NCI-H146 (cell line): ENCODE data around the gene DGAT2.
"Not testable (repeated sequence)": the region's sequence is repeated elsewhere in the genome, so short reads cannot be mapped to it uniquely, and the experiment has no call there.

Experiments
- DNase-seq: peaks from one replicate; lab custom pipeline; 2025; lab: John Stamatoyannopoulos, UW

DGAT2 gene, protein sequence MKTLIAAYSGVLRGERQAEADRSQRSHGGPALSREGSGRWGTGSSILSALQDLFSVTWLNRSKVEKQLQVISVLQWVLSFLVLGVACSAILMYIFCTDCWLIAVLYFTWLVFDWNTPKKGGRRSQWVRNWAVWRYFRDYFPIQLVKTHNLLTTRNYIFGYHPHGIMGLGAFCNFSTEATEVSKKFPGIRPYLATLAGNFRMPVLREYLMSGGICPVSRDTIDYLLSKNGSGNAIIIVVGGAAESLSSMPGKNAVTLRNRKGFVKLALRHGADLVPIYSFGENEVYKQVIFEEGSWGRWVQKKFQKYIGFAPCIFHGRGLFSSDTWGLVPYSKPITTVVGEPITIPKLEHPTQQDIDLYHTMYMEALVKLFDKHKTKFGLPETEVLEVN

DNA sequence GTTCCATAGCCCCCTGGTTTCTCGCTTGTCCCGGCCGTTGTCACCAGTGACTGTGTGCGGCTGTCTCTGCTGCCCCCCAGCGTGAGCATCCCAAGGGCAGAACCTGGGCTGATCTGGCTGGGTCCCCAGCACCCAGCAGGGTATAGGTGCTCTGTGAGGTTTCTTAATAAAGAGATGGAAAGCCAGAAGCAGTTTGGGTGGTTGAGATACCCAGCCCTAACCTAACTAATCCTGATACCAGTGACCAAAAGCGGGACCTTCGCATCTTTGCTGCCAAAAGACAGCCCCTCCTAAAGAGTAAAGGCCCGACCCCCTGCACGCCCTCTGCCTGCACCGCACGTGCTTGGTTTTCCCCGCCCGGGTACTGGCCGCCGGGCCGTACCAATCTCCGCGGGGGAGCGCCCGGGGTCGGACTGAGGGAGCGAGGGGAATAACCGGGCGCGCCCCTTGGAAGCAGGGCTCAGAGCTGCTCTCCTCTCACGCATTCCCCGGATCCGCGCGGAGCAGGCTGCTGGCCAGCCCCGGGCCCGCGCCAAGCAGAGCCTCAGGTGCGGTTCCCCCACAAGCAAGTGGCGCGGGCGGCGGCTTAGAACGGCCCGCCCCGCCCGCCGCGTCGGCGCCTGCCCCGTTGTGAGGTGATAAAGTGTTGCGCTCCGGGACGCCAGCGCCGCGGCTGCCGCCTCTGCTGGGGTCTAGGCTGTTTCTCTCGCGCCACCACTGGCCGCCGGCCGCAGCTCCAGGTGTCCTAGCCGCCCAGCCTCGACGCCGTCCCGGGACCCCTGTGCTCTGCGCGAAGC, at the start of gene DGAT2:
DGAT2 (plus strand) TSS at position 667 of the 797 bp plus-strand sequence. CDS start 214 bp downstream, outside the sequence.
- DNase-seq, result peak; percentile 84

DNA sequence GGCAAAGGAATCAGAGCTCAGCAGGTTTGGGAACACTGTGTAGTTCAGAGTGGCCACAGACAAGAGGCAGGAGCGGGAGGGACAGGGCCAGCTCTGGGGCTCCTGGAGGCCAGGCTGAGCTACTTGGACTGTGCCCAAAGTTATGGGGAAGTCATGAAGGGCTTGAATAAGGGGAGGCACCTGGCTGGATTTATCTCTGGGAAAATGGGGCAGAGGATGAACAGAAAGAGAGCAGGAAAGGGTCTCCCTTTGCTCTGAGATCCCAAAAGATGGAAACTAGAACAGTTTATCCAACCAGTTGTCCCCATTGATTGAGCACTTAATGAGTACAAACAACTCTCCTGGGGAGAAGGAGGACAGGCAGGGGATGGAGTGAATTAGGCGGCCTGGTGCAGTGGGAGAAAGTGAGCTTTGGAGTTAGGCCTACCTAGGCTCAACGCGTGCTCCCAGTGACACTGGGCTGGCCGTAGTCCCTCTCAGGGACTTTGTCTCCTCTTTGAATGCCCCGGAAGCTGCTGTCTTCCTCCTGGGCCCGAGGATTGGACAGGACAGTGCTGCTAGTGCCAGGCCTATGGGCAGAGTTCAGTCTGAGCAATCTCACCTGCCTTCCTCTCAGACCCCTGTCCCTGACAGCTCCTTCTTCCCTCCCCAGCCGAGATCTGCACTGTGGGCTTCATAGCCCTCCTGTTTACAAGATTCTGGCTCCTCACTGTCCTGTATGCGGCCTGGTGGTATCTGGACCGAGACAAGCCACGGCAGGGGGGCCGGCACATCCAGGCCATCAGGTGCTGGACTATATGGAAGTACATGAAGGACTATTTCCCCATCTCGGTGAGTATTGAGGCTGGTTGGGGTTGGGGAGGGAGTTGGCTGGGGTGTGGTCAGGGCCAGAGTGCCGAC, 49.0 kb upstream of the DGAT2 start:
- DNase-seq, result no peak

DNA sequence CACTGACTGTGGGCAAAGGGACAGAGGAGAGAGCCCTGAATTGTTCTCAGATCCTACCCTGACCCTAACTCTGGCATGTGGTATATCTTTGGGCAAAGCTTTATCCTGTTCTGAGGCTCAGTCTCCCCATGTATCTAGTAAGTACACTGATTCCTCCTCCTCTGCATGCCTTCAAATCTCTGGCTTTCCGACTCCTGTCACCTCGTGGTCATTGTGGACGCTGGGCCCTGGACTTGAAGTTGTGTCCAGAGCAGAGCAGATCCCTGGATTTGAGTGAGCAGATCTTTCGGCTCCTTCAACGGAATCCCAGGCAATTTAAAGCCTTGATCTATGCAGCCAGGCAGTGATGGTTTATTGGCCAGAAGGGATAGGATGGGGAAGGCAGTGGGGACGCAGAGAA, 47.9 kb upstream of the DGAT2 start:
- DNase-seq, result no peak

DNA sequence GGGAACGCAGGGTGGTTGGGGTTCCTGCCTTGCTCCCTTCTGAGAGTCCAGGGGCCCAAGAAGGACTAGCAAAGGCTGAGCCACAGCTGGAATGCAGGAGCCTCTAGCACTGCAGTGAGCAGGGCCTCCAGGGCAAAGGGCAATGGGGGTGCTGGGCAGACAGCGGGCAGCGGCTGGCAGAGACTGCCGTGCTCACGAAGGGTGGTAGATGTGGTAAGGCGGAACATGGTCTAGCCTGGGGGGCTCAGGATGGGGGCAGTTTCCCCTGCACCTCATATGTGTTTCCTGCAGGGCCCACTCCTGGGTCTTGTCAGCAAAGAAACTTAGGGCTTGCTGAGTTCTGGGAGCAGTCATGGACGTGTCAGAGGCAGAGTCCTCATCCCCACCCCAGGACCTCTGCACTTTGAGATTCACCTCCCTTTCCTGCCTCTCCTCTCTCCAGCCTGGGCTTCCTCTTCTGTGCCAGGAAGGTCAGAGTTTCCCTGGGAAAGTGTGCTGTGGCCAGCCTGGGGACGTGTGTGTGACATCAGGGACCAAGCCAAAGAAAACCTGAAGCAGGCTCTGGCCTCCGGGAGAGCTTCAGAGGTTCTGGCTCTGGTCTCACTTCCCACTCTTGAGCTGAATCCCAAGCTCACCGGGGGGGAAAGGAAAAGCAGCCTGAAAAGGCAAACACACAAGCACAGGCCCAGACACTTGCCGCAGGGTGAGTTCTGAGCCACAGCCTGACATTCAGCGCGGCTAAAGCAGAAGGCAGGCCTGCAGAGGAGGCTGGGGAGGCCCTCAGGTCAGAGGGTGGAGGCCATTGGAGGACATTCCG, 46.5 kb upstream of the DGAT2 start:
- no peak for DNase-seq

DNA sequence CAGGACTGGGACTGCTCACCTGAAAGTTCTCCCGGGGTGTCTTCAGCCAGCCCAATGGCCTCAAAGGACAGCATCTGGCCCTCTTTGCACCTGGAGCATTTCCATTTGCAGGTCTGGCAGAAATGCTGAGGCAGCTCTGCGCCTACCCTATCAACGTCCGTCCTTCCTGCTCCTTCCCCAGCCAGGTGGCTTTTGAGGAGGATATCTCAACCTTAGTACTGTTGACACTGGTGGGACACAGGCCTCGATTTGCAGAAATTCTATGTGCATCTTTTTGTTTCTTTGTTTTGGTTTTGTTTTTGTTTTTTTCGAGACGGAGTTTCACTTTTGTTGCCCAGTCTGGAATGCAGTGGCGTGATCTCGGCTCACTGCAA, 45.9 kb upstream of the DGAT2 start:
- DNase-seq, result no peak

DNA sequence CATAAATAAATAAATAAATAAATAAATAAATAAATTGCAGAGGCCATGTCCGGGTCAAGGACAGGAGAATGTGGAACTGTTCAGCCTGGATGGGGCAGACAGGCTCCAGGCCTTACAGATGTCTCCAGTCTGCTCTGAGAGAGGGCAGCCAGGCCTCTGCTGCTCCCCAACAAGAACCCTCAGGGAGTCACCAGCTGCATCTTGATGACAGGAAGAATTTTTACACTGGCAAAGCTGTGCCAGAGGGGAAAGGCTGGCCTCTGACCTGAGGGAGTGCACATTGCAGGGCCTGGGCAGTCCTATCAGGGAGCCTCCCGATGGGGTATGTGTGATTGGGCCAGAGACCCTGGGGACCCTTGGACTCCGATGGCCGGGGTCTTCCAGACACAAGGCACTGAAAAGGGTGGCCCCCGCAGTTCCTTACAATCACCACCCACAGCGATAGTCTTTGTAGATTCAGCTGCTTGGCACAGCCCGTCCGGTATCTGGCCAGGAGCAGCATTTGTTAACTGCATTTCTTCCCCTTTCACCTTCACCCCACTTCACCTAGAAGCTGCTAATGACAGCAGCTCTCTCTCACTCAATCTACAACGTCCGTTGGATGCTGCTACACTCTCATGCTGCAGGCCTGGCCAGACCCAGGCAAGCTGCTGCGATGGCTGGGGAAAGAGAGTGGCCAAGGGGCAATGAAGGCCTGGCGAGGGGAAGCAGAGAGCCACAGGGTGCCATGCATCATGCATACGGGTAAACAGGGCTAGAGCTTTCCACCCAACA, 42.8 kb upstream of the DGAT2 start:
- no peak for DNase-seq

DNA sequence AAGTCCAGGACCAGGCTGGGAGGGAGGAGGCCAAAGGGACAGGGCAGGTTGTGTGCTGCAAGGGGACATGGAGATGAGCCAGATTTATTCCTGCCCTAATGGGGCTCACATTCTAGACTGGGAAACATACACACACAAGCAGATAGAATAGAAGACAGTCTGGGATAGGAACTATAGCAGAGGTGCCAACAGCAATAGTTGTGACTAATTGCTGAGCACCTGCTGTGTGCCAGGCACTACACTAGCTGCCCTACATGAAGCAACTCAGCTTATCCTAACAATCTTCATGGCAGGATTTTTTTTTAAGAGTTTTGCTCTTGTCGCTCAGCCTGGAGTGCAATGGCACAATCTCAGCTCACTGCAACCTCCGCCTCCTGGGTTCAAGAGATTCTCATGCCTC, 39.6 kb upstream of the DGAT2 start:
- no peak for DNase-seq

DNA sequence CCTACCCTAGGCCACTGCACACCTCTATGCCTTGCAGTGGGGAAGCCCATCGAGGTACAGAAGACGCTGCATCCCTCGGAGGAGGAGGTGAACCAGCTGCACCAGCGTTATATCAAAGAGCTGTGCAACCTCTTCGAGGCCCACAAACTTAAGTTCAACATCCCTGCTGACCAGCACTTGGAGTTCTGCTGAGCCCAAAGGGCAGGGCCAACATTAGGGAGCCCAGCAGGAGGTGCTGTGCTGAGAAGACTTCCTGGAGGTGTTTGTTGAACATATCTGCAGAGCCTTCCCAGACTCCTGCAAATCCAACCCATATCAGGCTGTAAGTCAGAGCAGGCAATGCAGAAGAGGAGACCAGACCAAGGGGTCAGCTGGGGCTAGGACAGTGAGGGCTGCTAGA, 37.5 kb upstream of the DGAT2 start:
- DNase-seq, result no peak

DNA sequence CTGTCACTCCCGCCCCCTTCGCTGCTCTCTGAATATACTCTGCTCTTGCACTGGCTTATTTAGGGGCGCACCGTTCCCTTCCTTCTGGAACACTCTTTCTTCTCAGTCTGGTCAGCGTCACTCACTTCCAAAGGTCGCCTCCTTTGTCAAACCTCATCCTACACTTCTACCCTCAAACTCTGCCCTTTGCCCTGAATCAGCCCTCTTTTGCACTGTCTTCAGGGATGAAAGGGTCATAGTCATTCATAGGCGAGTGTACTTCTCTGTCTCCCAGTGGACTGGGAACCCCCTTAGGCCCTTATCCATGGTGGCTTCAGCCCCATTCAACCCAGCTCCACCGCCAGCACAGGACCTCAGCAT, 35.5 kb upstream of the DGAT2 start:
- DNase-seq, result no peak

DNA sequence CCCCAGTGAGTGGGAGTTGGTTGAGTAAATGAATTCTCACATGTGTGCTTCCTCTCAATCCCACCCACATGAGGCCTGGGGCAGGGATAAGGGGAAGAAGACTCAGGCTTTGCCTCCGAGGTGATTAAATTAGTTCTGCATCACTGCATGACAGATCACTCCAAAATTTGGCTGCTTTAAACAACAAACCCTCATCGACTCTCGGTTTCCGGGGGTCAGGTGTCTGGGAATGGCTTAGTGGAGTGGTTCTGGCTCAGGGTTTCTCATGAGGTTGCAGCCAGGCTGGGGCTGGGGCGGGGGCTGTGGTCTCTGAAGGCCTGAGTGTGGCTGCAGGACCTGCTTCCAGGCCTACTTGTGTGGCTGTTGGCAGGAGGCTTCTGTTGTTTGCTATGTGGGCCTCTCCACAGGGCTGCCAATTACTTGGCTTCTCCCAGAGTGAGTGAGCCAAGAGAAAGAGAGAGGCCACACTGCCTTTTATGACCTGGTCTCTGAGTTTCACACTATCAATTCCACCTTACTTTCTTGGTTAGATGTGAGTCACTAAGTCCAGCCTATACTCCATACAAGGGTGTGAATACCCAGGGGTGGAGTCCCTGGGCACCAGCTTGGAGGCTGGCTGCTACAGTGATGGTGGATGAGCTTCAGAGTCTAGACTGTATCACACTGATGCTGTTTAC, 35.0 kb upstream of the DGAT2 start:
- DNase-seq, result peak; percentile 44

DNA sequence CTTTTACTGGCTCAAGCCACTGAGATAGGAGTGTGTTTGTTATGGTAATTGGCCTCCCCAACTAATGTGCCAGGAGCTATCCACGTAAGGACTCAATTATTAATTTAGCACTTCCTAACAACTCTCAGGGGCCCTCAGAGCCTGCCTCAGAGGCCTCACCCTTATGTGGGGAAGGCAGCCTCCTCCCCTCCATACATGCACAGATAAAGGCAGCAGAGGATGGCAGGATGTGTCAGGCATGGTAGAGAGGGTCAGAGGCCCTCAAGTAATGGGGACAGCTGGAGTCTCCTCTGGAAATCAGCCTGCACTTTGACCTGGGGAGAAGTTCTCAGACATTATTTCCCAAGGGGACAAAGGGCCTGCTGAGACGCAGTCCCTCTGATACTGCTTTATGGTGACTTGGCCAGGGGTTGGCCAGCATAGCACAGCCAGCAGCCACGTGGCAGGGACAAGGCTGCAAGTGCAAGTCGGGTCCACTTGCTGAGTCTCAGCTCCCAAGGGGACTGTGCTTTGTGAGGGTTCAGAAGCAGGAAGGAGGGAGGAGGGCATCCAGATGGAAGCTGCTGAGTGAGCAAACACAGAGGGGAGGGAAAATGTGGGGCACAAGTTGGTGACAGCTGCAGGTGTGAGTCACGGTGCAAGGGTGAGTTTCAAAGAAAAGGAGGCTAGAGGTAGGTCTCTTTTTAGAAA, 33.9 kb upstream of the DGAT2 start:
- DNase-seq, result peak; percentile 16

DNA sequence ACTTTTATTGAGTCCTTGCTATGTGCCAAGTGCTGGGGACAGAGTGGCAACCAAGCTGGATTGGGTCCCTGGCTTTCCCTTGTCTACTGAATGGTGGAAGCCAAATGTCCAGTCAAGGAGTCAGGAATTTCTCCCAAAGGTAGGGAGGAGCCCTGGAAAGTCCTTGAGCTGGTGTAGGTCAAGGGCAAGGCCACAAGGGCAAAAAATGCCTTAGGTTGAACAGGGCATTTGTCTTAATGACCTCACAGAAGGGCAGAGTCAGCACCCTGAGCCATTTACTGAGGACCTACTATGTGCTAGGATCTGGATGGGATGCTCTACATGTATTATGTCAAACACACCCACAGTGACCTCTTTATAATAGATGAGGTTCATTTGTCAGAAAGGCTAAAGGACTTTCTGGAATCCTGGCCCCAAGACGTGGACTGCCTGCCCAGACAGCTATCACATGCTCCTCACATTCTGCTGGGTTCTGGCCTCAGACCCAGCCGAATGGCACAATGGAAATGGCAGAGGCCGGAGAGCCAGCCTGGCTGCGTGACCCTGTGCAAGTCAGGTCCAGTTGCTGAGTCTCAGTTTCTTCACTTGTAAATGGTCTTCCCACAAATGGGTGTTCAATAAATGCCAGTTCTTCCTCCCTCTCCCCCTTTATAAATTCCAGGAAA, 33.3 kb upstream of the DGAT2 start:
- no peak for DNase-seq

DNA sequence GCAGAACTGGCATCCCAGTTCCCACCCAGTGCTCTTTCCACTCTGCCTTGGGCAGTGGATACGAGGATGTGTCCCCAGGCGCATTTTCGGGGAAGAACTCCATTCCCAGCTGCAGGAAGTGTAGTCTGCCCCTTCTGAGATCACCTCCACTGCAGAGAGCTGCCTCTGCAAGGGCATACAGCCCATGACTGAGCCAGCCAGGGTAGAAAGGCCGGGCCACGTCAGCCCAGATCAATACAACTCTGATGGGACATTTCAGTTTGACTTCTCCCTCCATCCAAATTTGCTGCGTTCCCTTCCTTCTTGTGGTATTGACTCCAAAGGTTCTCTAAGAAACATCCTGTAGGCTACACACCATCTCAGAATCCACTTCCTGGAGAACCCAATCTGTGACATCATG, 31.3 kb upstream of the DGAT2 start:
- no peak for DNase-seq

DNA sequence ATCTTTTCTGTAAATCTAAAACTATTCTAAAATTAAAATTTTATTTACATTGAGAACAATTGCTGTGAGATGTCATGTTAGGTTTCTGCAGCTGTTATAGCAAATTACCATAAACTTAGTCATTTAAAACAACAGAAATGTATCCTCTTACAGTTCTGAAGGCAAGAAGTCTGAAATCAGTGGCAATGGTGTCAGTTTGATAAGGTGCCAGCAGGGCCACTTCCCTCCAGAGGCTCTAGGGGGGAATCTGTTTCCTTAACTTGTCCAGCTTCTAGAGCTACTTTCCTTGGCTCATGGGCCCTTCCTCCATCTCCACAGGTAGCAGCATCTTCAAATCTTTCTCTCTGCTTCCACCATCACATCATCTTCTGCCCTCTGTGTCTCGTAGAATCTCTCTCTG, 27.9 kb upstream of the DGAT2 start:
- DNase-seq, result no peak

DNA sequence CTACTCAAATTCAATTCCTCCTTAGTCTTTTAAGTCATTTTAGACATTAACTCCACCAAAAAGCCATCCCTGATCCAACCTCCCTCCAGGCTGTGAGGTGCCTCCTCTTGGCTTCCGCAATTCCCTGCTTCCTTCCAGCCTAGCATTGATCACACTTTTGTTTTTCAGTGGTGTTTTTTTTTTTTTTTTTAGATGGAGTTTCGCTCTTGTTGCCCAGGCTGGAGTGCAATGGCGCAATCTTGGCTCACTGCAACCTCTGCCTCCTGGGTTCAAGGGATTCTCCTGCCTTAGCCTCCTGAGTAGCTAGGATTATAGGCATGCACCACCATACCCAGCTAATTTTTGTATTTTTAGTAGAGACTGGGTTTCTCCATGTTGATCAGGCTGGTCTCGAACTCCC, 25.4 kb upstream of the DGAT2 start:
- DNase-seq, result not testable (repeated sequence)

DNA sequence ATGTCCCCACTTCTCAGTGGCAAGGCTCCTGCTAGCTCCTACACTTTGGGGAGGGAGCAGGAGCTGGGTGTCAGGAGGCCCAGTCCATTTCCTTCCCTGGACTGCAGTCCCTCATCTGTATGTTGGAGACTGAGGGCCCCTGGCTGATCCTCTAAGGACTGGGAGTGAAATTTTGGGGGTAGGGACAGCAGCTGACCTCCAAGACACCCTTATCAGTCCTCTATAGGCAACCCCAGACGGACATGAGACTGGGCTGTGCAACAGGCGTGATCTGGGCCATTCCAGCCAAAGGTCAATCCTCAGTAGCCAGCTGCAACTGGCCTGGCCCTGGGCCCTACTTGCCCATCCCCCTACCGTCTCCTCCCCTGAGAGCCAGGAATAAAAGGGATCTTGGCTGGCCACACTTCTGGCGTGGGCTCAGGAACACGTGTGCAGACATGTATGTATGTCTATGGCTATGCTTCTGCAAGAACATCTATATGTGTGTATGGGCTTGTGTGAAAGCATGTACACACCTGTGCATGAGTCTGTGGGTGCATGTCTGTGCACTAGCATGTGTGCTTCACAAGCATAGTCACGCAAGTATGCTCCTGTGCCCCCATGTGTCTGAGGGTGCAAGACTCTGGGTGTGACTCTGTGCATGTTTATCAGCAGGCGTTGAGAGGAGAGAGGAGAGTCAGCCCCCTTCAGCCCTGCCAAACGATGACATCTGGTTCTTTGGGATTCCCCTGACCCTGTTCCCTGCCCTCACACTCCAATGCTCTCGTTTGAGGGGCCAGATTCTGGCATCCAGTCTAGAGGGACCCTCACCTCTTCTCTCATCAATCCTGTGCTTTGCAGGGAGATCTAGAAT, 24.6 kb upstream of the DGAT2 start:
- DNase-seq, result no peak

DNA sequence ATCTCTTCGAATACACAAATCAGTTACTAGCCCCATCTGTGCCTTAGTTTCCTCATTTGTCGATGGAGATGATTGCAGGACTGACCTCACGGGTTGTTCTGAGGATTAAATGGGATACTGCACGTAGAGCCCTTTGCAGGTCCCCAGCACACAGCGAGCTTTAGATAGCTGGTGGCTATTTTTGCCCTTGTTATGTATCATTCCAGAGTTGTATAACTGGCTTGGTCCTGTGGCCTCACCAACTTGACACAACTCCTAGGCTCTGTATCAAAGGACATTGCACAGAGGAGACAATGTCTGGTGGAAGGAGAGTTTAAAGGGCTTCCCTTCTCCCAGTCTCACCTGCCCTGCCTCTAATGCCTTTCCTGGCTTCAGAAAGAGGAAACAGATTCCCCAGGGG, 22.8 kb upstream of the DGAT2 start:
- DNase-seq, result no peak

DNA sequence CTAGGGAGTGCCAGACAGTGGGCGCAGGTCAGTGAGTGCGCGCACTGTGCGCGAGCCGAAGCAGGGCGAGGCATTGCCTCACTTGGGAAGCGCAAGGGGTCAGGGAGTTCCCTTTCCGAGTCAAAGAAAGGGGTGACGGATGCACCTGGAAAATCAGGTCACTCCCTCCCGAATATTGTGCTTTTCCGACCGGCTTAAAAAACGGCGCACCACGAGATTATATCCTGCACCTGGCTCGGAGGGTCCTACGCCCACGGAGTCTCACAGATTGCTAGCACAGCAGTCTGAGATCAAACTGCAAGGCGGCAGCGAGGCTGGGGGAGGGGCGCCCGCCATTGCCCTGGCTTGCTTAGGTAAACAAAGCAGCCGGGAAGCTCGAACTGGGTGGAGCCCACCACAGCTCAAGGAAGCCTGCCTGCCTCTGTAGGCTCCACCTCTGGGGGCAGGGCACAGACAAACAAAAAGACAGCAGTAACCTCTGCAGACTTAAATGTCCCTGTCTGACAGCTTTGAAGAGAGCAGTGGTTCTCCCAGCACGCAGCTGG, 19.8 kb upstream of the DGAT2 start:
- DNase-seq, result not testable (repeated sequence)
